Measurements from ENCODE around the gene MTHFD1.

The MTHFD1 gene

GRCh38 chr14:64444140-64444539, 56.0 kb downstream of the MTHFD1 start:
- H3K4me3 Mint-ChIP-seq, result no peak overlapping the region
- no peaks in the 10 kb centered on the region for H3K27me3 Mint-ChIP-seq
- ATAC-seq (replicated peaks) (no peak), DNase-seq (no peak)
- peaks cover 26 to 31% of the 10 kb centered on the region in 2 donors for H3K4me1 Mint-ChIP-seq (ENCODE audit: low read depth in 2 of 2)
- no peaks in the 10 kb centered on the region for H3K9me3 Mint-ChIP-seq
- H3K36me3 Mint-ChIP-seq (ENCODE audit: insufficient read depth), result peaks cover 18% of the 10 kb centered on the region
- peak overlapping the region; percentile 87 to 97 for H3K27ac Mint-ChIP-seq

GRCh38 chr14:64444984-64445845, 57.1 kb downstream of the MTHFD1 start:
- Mint-ChIP-seq H3K27ac (peak overlapping the region; percentile 87 to 97), H3K4me1 (ENCODE audit: low read depth in 2 of 2) (peaks cover 24 to 29% of the 10 kb centered on the region in 2 donors), H3K36me3 (ENCODE audit: insufficient read depth) (peaks cover 22% of the 10 kb centered on the region), H3K9me3 (no peaks in the 10 kb centered on the region), H3K4me3 (peak overlapping the region; percentile 22 to 68), H3K27me3 (no peaks in the 10 kb centered on the region)
- ATAC-seq (replicated peaks) (peak; percentile 93), DNase-seq (peak; percentile 26 to 44 (median 30))

- Mint-ChIP-seq H3K9me3 (no peaks in the 10 kb centered on the region), H3K4me3 (peak overlapping the region in 1 of 2 donors; percentile 45), H3K27ac (peak overlapping the region; percentile 67), H3K27me3 (no peaks in the 10 kb centered on the region), H3K36me3 (ENCODE audit: insufficient read depth) (peaks cover 14% of the 10 kb centered on the region), H3K4me1 (ENCODE audit: low read depth in 2 of 2) (peaks cover 24 to 32% of the 10 kb centered on the region in 2 donors)
- ATAC-seq (replicated peaks) (peak; percentile 66), DNase-seq (peak in 2 of 3 experiments; percentile 22 to 46)
Measured at GRCh38 chr14:64447876-64448670, 59.9 kb downstream of the MTHFD1 start.

- H3K4me3 Mint-ChIP-seq, result no peak overlapping the region
Measured at GRCh38 chr14:64450255-64450654, 62.1 kb downstream of the MTHFD1 start.

GRCh38 chr14:64454671-64455070, 66.5 kb downstream of the MTHFD1 start:
- peak overlapping the region in 1 of 2 donors; percentile 20 for H3K27ac Mint-ChIP-seq
- no peaks in the 10 kb centered on the region for H3K9me3 Mint-ChIP-seq
- H3K4me3 Mint-ChIP-seq, result no peak overlapping the region
- H3K27me3 Mint-ChIP-seq, result no peaks in the 10 kb centered on the region
- peaks cover 13% of the 10 kb centered on the region for H3K36me3 Mint-ChIP-seq (ENCODE audit: insufficient read depth)
- no peak for DNase-seq
- ATAC-seq (replicated peaks), result no peak
- peaks cover 2 to 8% of the 10 kb centered on the region in 2 donors for H3K4me1 Mint-ChIP-seq (ENCODE audit: low read depth in 2 of 2)

More at GRCh38 chr14:64450255-64450654, 62.1 kb downstream of the MTHFD1 start:
- Mint-ChIP-seq H3K27ac (peak overlapping the region; percentile 62 to 67), H3K9me3 (no peaks in the 10 kb centered on the region), H3K36me3 (ENCODE audit: insufficient read depth) (peaks cover 21% of the 10 kb centered on the region), H3K27me3 (no peaks in the 10 kb centered on the region), H3K4me1 (ENCODE audit: low read depth in 2 of 2) (peaks cover 10 to 14% of the 10 kb centered on the region in 2 donors)
- DNase-seq (no peak), ATAC-seq (replicated peaks) (no peak)

- Mint-ChIP-seq H3K27me3 (no peaks in the 10 kb centered on the region), H3K9me3 (no peaks in the 10 kb centered on the region), H3K27ac (peak overlapping the region in 1 of 2 donors; percentile 70), H3K4me1 (ENCODE audit: low read depth in 2 of 2) (peaks cover 2 to 12% of the 10 kb centered on the region in 2 donors), H3K4me3 (no peak overlapping the region), H3K36me3 (ENCODE audit: insufficient read depth) (peaks cover 2% of the 10 kb centered on the region)
- no peak for DNase-seq
- no peak for ATAC-seq (replicated peaks)
Measured at GRCh38 chr14:64459405-64460136, 71.4 kb downstream of the MTHFD1 start.

GRCh38 chr14:64461221-64461620, 73.1 kb downstream of the MTHFD1 start:
- peaks cover 8 to 21% of the 10 kb centered on the region in 2 donors for H3K4me1 Mint-ChIP-seq (ENCODE audit: low read depth in 2 of 2)
- H3K4me3 Mint-ChIP-seq, result no peak overlapping the region
- ATAC-seq (replicated peaks), result no peak
- H3K9me3 Mint-ChIP-seq, result no peaks in the 10 kb centered on the region
- H3K27ac Mint-ChIP-seq, result no peak overlapping the region
- no peaks in the 10 kb centered on the region for H3K36me3 Mint-ChIP-seq (ENCODE audit: insufficient read depth)
- DNase-seq, result no peak
- no peaks in the 10 kb centered on the region for H3K27me3 Mint-ChIP-seq

GRCh38 chr14:64463195-64463594, 75.0 kb downstream of the MTHFD1 start:
- Mint-ChIP-seq H3K9me3 (no peaks in the 10 kb centered on the region), H3K36me3 (ENCODE audit: insufficient read depth) (no peaks in the 10 kb centered on the region), H3K27me3 (no peaks in the 10 kb centered on the region), H3K4me1 (ENCODE audit: low read depth in 2 of 2) (peaks cover 11 to 38% of the 10 kb centered on the region in 2 donors), H3K4me3 (no peak overlapping the region), H3K27ac (peak overlapping the region; percentile 19 to 23)
- no peak for DNase-seq
- ATAC-seq (replicated peaks), result no peak

- H3K4me1 Mint-ChIP-seq (ENCODE audit: low read depth in 2 of 2), result peaks cover 14 to 38% of the 10 kb centered on the region in 2 donors
- DNase-seq (no peak), ATAC-seq (replicated peaks) (no peak)
- no peaks in the 10 kb centered on the region for H3K9me3 Mint-ChIP-seq
- H3K4me3 Mint-ChIP-seq, result peak overlapping the region in 1 of 2 donors; percentile 80
- no peaks in the 10 kb centered on the region for H3K27me3 Mint-ChIP-seq
- H3K36me3 Mint-ChIP-seq (ENCODE audit: insufficient read depth), result no peaks in the 10 kb centered on the region
- H3K27ac Mint-ChIP-seq, result peak overlapping the region in 1 of 2 donors; percentile 93
Measured at GRCh38 chr14:64463873-64464272, 75.7 kb downstream of the MTHFD1 start.

GRCh38 chr14:64464651-64465050, 76.5 kb downstream of the MTHFD1 start:
- peak overlapping the region; percentile 83 to 93 for H3K27ac Mint-ChIP-seq
- H3K4me3 Mint-ChIP-seq, result peak overlapping the region; percentile 80 to 86
- DNase-seq (no peak), ATAC-seq (replicated peaks) (no peak)
- H3K4me1 Mint-ChIP-seq (ENCODE audit: low read depth in 2 of 2), result peaks cover 14 to 39% of the 10 kb centered on the region in 2 donors
- H3K27me3 Mint-ChIP-seq, result no peaks in the 10 kb centered on the region
- no peaks in the 10 kb centered on the region for H3K36me3 Mint-ChIP-seq (ENCODE audit: insufficient read depth)
- no peaks in the 10 kb centered on the region for H3K9me3 Mint-ChIP-seq

- peak; percentile 52 to 60 (median 59) for DNase-seq
- Mint-ChIP-seq H3K4me1 (ENCODE audit: low read depth in 2 of 2) (peaks cover 14 to 39% of the 10 kb centered on the region in 2 donors), H3K27me3 (no peaks in the 10 kb centered on the region), H3K9me3 (no peaks in the 10 kb centered on the region), H3K4me3 (peak within 1 kb of the TSS; percentile 80 to 86), H3K27ac (peak within 1 kb of the TSS; percentile 83 to 93), H3K36me3 (ENCODE audit: insufficient read depth) (no peaks in the 10 kb centered on the region)
- peak; percentile 95 for ATAC-seq (replicated peaks)
Measured at GRCh38 chr14:64465191-64465822, 77.2 kb downstream of the MTHFD1 start, which contains the start of gene AKAP5. Gene AKAP5, plus strand, starts transcription at chr14:64465499. Its CDS starts 2,896 bp downstream, at chr14:64468395.

- ATAC-seq (replicated peaks) (no peak), DNase-seq (no peak)
- H3K4me3 Mint-ChIP-seq, result peak overlapping the region; percentile 80 to 86
- no peaks in the 10 kb centered on the region for H3K27me3 Mint-ChIP-seq
- no peaks in the 10 kb centered on the region for H3K9me3 Mint-ChIP-seq
- H3K4me1 Mint-ChIP-seq (ENCODE audit: low read depth in 2 of 2), result peaks cover 14 to 37% of the 10 kb centered on the region in 2 donors
- H3K27ac Mint-ChIP-seq, result peak overlapping the region; percentile 59 to 91
- no peaks in the 10 kb centered on the region for H3K36me3 Mint-ChIP-seq (ENCODE audit: insufficient read depth)
Measured at GRCh38 chr14:64465831-64466554, 77.8 kb downstream of the MTHFD1 start.

Measured in effector memory CD8-positive, alpha-beta T cell (primary cell).